GM19463 (cell line): ENCODE measurements around the gene PNMA3.
A peak's percentile ranks its signal among the peaks of the same experiment; 100 is the strongest.
"Not testable (repeated sequence)": the region's sequence is repeated elsewhere in the genome, so short reads cannot be mapped to it uniquely, and the experiment has no call there.

Experiments
- ATAC-seq: cut with Tn5 transposase; IDR thresholded peaks from one replicate; pipeline ENCODE4 v1.9.1; 2021; ENCODE audit warnings: mild to moderate bottlenecking, moderate library complexity; ENCODE audit not compliant: unreplicated experiment

The PNMA3 gene, protein sequence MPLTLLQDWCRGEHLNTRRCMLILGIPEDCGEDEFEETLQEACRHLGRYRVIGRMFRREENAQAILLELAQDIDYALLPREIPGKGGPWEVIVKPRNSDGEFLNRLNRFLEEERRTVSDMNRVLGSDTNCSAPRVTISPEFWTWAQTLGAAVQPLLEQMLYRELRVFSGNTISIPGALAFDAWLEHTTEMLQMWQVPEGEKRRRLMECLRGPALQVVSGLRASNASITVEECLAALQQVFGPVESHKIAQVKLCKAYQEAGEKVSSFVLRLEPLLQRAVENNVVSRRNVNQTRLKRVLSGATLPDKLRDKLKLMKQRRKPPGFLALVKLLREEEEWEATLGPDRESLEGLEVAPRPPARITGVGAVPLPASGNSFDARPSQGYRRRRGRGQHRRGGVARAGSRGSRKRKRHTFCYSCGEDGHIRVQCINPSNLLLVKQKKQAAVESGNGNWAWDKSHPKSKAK

DNA sequence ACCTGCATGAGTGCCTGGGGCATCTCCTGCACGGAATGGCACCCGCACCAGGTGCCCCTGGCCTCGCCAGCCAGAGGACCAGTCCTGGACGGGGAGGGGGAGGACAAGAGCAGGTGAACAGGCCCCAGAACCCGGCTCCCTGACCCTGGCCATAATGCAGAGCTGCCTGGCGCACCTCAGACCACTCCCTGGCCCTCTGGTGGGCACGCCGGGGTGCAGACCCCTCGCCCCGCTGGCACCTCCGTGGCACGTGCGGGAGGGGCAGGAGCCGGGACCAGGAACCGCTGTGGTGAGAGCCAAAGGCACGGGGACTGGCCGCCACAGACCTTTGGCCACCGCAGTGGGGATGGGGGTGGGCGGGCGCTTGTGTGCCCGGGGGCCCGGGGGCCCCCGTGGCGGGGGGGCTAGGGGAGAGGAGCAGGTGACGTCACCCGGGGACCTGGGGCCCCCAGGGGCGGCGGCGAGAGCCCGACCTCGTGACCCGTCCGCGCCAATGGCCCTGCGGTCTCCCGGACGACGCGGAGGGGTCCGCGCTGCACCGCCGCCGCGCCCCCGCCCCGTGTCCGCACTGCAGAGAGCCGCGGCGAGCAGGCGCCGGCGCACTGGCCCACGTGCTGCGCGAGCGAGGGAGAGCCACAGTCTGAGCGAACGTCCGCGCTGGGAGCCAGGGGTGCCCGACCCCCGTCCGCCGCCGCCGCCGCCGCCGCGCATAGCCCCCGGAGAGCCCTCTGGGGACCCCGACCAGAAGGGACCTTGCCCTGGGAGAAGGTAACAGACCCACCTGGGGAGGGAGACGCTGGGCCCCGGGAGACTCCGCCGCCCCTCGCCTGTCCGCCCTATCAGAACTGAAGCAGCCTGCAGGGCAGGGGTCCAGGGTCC, at the start of gene PNMA3:
PNMA3 (plus strand) TSS at position 600 of the 879 bp plus-strand sequence. CDS start 586 bp downstream, outside the sequence.
- no peak for ATAC-seq

DNA sequence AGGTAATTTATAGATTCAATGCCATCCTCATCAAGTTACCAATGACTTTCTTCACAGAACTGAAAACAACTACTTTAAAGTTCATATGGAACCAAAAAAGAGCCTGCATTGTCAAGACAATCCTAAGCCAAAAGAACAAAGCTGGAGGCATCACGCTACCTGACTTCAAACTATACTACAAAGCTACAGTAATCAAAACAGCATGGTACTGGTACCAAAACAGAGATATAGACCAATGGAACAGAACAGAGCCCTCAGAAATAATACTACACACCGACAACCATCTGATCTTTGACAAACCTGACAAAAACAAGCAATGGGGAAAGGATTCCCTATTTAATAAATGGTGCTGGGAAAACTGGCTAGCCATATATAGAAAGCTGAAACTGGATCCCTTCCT, 39.1 kb upstream of the PNMA3 start:
- ATAC-seq, result not testable (repeated sequence)

DNA sequence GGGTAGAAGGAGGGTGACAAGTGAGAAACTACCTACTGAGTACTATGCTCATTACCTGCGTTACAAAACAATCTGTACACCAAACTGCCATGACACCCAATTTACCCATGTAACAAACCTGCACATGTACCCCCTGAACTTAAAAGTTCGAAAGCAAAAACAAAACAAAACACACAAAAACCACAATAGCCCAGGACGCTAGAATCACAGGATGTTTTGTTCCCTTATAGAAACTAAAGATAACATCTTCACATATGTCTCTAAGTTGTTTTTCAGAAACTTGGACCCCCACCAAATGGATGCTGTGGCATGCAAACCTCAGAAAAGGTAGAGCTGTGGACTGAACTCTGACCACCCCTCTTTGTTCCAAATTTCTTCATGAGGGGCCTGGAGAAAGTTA, 37.1 kb upstream of the PNMA3 start:
- ATAC-seq, result no peak

DNA sequence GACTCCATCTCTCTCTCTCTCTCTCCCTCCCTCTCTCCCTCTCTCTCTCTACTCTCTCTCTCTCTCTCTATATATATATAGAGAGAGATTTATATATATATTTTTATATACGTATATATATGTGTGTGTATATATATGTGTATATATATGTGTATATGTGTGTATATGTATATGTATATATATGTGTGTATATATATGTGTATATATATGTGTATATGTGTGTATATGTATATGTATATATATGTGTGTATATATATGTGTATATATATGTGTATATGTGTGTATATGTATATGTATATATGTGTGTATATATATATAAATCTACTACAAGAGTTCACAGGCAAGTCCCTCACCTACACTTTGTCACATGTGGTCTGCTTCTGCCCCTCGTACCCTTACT, 29.8 kb upstream of the PNMA3 start:
- ATAC-seq, result not testable (repeated sequence)

DNA sequence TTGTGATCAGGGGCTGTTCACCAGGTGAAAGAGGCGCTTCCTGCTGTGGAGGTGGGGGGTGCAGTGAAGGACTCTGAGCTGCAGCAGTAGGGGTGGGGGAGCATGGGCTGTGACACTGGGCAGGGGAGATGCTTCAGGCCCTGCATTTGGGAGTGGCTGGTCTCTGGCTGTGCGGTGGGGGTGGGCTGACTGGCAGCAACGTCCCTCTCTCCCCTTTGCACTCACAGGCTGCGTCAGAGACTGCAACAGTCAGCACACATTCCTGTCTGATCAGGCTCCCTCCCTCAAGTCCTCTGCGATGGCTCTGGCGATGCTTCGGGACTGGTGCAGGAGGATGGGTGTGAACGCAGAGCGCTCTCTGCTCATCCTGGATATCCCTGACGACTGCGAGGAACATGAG, 27.8 kb upstream of the PNMA3 start:
- not testable (repeated sequence) for ATAC-seq

DNA sequence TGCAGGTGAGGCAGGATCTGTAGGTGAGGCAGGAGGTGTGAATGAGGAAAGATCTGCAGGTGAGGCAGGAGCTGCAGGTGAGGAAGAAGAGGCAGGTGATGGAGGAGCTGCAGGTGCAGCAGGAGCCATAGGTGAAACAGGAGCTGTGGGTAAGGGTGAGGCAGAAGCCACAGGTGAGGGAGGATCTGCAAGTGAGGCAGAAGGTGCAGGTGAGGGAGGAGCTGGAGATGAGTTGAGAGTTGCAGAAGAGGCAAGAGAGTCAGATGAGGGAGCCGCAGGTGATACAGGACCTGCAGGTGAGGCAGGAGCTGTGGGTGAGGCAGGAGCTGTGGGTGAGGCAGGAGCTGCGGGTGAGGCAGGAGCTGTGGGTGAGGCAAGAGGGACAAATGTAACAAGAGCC, 27.1 kb upstream of the PNMA3 start:
- no peak for ATAC-seq

DNA sequence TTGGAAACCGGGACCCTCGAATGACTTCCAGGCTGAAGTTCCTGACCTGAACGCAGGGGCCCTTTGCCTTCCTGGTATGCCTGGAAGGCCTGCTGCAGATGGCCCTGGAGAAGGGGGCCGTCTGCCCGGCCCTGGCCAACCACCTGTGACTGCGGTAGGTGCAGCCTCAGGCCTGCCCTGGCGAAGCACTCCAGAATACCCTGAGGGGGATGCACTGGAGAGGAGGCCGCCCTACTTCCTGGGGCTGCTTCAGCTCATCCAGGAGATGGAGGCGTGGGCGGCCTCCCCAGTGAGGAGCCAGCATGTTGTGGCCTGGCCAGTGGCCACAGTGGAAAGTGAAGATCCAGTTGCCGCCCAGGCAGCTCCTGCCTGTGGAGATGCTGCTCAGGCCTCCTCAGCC, 26.4 kb upstream of the PNMA3 start:
- no peak for ATAC-seq

DNA sequence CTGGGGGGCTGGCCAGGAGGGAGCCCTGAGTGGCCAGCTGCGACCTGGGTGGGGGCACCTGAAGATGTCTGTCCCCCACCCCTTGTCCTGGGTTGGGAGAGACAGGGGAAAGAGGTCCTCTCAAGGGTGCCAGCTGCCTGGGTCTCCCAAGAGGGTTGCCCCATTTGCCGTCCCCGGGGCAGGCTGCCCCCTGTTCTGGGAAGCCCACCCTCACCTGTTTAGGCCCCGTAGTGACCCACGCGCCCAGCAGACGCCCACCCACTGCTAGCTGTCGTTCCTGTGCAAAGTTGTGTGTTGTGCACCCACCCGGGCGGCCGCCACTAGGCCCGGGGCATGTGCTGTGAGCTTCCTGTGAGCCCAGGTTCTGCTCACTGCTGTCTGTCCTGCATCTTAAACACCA, 25.5 kb upstream of the PNMA3 start:
- no peak for ATAC-seq

DNA sequence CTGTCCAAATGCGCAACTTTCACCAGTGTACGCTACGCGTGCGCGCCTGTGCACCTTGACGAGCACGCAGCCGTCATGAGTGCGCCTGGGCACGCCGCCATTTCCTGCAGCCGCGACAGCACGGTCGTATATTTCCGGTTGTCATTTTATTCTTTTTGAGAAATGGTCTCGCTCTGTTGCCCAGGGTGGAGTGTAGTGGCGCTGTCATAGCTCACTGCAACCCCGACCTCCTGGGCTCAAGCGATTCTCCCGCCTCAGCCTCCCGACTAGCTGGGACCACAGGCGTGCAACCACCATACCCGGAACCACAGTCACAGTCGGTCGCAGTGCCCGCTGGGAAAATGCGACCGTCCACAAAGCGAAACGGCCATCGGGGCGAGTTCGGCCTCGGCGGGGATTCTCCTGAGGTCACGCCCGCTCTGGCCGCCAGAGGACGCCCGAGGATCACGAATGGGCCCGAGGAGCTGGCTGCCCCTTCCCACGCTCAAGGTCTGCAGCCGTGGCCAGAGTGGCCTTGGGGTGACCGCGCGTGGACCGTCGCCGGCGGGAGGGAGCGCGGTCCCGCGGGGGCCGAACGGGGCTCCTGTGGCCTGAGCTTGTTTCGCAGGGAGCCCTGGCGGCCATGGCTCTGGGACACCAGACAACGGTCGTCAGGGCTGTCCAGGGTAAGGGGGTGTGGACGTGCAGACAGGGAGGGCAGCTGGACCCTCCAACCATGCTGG, 23.7 kb upstream of the PNMA3 start:
- ATAC-seq, result peak; percentile 89

DNA sequence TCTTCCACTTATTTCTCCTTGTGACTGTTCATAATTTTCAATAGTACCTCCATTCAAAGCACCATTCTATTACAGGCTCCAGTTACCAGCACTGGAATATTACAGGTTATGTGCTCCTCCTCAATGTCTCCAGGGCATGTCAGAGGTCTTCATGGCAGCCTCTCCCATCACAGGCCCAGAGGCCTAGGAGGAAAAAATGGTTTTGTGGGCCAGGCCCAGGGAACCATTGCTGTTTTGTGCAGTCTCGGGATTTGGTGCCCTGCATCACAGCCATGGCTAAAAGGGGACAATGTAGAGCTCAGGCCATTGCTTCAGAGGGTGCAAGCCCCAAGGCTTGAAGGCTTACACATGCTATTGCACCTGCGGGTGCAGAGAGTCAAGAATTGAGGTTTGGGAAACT, 7.2 kb upstream of the PNMA3 start:
- no peak for ATAC-seq

DNA sequence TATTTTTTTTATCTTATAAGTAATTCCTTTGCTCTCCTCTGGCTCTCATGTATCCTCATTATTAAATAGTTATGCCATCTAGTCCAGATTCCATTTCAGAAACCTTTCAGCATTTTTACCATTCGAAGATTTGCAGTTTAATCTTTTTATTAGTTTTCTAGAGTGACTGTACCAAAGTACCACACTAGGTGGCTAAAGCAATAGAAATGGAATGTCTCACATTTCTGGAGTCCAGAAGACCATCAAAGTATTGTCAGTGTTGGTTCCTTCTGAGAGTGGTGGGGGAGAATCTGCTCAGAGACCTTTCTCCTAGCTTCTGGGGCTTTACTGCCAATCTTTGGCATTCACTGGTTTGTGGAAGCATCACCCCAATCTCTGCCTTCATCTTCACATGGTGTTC, 3.7 kb upstream of the PNMA3 start:
- ATAC-seq, result no peak

DNA sequence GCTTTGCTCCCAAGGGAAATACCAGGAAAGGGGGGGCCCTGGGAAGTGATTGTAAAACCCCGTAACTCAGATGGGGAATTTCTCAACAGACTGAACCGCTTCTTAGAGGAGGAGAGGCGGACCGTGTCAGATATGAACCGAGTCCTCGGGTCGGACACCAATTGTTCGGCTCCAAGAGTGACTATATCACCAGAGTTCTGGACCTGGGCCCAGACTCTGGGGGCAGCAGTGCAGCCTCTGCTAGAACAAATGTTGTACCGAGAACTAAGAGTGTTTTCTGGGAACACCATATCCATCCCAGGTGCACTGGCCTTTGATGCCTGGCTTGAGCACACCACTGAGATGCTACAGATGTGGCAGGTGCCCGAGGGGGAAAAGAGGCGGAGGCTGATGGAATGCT, 1.0 kb downstream of the PNMA3 start:
- ATAC-seq, result no peak

DNA sequence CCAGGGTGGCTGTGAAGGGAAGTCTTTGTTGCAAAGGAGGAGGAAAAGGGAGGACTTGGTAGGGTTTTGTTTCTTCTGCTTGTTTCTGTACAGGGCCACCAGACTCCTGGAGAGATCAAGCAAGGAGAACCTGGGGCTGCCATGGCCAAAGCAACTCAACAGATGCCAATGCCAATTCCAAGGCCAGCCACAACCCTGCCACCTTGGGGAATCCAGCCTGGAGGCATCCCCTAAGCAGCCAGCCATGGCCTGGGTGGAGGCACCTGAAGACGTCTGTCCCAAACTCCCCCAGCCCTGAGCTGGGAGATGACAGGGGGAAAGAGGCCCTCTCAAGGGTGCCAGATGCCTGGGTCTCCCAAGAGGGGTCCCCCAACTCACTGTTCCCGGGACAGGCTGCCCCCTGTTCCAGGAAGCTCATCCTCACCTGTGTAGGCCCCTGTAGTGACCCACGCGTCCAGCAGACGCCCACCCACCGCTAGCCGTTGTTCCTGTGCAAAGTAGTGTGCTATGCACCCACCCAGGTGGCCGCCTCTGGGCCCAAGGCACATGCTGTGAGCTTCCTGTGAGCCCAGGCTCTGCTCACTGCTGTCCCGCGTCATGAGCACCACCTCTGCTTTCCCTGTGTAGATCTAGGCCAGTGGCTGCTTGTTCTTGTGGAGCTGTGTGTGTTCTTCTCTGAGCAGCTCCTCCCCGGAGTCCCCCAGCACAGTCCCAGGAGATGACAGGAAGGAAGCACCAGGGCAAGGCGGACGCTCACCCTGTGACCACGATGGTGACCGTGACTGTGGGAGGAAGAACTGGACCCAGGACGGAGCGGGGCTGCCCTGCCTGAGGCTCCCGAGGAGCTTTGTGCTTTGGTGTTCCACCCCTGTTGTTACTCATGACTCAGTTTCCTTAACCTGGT, 3.2 kb downstream of the PNMA3 start:
- no peak for ATAC-seq

DNA sequence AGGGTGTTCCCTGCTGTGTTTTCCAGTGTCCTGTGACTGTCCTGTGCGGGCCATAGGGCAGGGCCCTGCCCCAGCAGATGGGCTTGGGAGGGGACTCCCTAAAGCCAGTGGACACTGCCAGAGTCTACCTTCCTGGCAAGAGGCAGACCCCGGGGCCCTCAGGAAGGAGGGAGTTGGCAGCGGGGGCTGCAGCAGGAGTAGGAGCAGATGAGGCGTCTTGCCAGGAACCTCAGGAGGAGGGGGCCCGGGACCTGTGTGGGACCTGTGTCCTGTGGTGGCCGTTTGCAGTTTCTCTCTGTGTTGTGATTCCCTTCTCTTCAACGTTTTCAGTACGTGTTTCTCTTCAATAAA, 3.8 kb downstream of the PNMA3 start:
- ATAC-seq, result no peak

DNA sequence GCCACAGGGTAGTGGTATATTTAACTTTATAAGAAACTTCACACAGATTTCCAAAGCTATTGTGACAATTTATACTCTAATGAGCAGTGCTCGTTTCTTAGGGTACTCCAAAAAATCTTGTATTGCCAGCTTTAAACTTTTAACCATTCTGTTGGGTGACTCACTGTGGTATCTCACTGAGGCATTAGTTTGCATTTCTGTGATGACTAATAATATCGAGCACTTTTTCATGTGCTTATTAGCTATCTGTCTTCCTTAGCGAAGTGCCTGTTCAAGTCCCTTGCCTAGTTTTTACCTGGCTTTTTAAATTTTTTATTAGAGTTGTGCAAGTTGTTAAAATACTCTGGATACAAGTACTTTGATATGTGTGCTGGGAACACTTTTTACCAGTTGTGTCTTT, 5.5 kb downstream of the PNMA3 start:
- no peak for ATAC-seq

DNA sequence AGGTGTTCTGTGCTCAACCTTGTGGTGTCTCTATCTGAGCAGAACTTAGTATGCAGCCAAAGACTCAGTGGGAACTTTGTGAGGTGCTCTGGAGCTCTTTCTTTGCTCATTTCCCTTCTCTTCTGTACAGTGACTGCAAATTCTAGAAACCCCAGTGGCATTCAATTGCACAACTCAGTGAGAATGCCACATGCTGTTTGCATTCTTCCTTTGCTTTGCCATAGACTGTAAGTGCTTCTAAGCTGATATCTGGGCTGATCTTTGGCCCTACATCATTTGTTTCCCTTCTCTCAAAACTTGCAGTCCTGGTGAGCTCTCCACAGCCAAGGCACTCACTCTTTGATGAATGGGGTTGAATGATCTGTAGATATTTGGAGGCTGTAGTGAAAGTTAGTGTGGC, 7.0 kb downstream of the PNMA3 start:
- ATAC-seq, result no peak

DNA sequence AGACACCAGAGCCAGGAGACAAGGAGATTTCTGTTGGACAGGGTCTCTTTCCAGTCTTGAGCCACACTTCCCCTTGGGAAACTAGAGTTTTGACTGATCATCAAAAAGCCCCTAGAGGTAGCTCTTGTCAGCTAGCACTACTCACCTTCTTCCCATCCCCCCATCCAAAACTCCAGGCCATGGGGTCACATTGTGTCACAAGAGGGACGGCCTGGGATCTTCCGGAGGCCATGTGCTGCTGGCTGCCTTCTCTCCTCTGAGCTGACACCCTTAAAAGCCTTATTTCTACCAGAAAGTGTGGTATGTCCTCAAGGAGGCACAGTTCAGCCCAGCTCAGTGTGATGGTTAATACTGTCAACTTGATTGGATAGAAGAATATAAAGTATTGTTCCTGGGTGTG, 7.8 kb downstream of the PNMA3 start:
- no peak for ATAC-seq

DNA sequence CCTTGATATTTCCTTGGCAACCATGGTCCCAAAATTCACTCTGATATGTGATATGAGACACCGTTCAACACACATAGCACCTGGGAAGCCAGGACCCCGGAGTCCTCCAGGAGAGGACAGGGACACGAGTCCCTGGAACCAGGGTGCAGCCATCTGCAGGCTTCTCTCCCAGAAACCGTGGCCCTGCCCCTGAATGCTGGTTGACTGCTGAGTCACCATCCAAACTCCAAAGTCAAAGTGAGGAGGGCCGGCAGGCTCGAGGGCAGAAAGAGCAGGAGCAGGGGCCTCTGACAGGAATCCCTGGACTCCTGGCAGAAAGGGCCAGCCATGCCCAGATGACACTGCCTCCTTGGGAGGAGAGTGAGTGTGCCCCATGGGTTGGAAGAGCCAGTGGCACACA, 9.1 kb downstream of the PNMA3 start:
- ATAC-seq, result no peak

DNA sequence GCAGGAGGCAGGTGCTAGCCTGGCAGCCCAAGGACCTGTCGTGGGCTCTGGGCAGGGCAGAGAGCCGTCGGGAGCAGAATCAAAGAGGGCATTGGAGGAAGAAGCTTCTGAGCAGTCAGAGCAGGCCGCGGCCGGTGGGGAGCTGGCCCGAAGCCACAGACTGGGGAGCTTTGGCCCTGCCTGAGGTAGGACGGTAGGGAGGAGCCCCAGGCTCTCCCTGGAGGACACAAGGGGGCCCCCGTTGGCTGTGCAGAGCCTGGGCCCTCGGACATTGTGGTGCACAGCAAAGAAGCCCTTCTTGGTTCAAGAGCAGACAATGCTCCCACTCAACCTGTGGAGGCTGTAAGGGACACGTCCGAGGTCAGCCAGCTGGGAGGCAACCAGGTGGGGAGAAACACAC, 10.1 kb downstream of the PNMA3 start:
- not testable (repeated sequence) for ATAC-seq

DNA sequence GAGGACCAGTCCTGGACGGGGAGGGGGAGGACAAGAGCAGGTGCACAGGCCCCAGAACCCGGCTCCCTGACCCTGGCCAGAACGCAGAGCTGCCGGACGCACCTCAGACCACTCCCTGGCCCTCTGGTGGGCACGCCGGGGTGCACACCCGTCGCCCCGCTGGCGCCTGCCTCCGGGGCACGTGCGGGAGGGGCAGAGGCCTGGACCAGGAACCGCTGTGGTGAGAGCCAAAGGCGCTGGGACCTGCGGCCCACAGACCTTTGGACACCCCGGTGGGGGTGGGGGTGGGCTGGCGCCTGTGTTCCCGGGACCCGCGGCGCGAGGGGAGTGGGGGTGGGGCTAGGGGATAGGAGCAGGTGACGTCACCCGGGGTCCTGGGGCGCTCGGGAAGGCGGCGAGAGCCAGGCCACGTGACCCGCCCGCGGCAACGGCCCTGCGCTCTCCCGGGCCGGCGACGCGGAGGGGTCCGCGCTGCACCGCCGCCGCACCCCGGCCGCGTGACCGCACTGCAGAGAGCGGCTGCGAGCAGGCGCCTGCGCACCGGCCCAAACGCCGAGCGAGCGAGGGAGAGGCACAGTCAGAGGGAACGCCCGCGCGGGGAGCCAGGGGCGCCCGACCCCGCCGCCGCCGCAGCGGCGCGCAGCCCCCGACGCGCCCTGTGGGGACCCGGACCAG, 15.8 kb downstream of the PNMA3 start, which contains the start of gene PNMA6A:
PNMA6A (plus strand) TSS at position 546 of the 675 bp plus-strand sequence. CDS start 609 bp downstream, outside the sequence.
- ATAC-seq, result not testable (repeated sequence)
